Cardiac muscle cell (in vitro differentiated cells and primary cell): ENCODE data around the gene DNPEP. TPM values are rescaled to one million over a fixed set of nuclear protein-coding genes. Genes with fewer than 3 reads are reported as not detected.

Source experiments
- DNase-seq, 2 donors: peaks; one replicate each; pipeline versions ENCODE4 v3.0.0 to v3.0.0-alpha.2; 2010 to 2017; ENCODE audit warnings: low read depth in 1 of 2, low spot score in 1 of 2
- H3K27ac ChIP-seq: fragments of 200-600 bp; sonication (generic); 2 replicates; pipeline ENCODE4 v1.5.1; 2016
- H3K27me3 ChIP-seq: fragments of 200-600 bp; sonication (generic); 2 replicates; pipeline ENCODE4 v1.6.0; 2016; ENCODE audit warnings: control low read depth
- H3K36me3 ChIP-seq: fragments of 200-600 bp; sonication (generic); 2 replicates; pipeline ENCODE4 v1.5.1; 2016; ENCODE audit warnings: control low read depth
- H3K4me1 ChIP-seq: fragments of 200-600 bp; sonication (generic); 2 replicates; pipeline ENCODE4 v1.8.1; 2017; ENCODE audit warnings: low read depth, mild to moderate bottlenecking, mixed run types
- H3K4me3 ChIP-seq: fragments of 200-600 bp; sonication (generic); 2 replicates; pipeline ENCODE4 v1.5.1; 2016; ENCODE audit warnings: mild to moderate bottlenecking
- H3K9me3 ChIP-seq: fragments of 200-600 bp; sonication (generic); 2 replicates; pipeline ENCODE4 v1.5.1; 2017; ENCODE audit warnings: low read depth, mild to moderate bottlenecking, control low read depth
- polyA plus RNA-seq: library from polyadenylated mRNA; unstranded; fragments of >200 nt; fragmentation: Nextera tagmentation; extraction: Ambion mirVana; gene quantifications from 2 replicates; pipeline ENCODE4 v1.2.1, GENCODE V29; 2016
- total RNA-seq: library from RNA; depleted of rRNA; stranded (reverse); fragments of >200 nt; gene quantifications from 2 replicates; pipeline ENCODE4 v1.2.3, GENCODE V29; 2016
- TF ChIP-seq, protein P1 (sequence below): IDR thresholded peaks from 2 replicates; pipeline ENCODE4 v1.5.1; 2012; ENCODE audit warnings: low read depth, mild to moderate bottlenecking, low read length

The DNPEP gene
- total and polyA plus RNA-seq, 2 experiments from 2014 or later, result 67.2 to 117 TPM

- H3K27ac ChIP-seq, result no peak overlapping the region
- H3K4me3 ChIP-seq, result no peak overlapping the region
Observed at GRCh38 chr2:219421323-219421722, 33.6 kb upstream of the DNPEP start.

GRCh38 chr2:219420687-219421086, 33.0 kb upstream of the DNPEP start:
- no peaks in the 10 kb centered on the region for H3K36me3 ChIP-seq
- TF ChIP-seq, protein P1, sequence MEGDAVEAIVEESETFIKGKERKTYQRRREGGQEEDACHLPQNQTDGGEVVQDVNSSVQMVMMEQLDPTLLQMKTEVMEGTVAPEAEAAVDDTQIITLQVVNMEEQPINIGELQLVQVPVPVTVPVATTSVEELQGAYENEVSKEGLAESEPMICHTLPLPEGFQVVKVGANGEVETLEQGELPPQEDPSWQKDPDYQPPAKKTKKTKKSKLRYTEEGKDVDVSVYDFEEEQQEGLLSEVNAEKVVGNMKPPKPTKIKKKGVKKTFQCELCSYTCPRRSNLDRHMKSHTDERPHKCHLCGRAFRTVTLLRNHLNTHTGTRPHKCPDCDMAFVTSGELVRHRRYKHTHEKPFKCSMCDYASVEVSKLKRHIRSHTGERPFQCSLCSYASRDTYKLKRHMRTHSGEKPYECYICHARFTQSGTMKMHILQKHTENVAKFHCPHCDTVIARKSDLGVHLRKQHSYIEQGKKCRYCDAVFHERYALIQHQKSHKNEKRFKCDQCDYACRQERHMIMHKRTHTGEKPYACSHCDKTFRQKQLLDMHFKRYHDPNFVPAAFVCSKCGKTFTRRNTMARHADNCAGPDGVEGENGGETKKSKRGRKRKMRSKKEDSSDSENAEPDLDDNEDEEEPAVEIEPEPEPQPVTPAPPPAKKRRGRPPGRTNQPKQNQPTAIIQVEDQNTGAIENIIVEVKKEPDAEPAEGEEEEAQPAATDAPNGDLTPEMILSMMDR, result no peak
- no peak for DNase-seq
- H3K4me3 ChIP-seq, result no peak overlapping the region
- H3K9me3 ChIP-seq, result no peaks in the 10 kb centered on the region
- no peak overlapping the region for H3K27ac ChIP-seq
- H3K4me1 ChIP-seq, result peaks cover 25% of the 10 kb centered on the region
- H3K27me3 ChIP-seq, result no peaks in the 10 kb centered on the region

More at GRCh38 chr2:219421323-219421722, 33.6 kb upstream of the DNPEP start:
- TF ChIP-seq, protein P1, result no peak
- DNase-seq, result no peak
- Histone ChIP-seq H3K9me3 (no peaks in the 10 kb centered on the region), H3K4me1 (peaks cover 25% of the 10 kb centered on the region), H3K27me3 (no peaks in the 10 kb centered on the region), H3K36me3 (no peaks in the 10 kb centered on the region)

DNA sequence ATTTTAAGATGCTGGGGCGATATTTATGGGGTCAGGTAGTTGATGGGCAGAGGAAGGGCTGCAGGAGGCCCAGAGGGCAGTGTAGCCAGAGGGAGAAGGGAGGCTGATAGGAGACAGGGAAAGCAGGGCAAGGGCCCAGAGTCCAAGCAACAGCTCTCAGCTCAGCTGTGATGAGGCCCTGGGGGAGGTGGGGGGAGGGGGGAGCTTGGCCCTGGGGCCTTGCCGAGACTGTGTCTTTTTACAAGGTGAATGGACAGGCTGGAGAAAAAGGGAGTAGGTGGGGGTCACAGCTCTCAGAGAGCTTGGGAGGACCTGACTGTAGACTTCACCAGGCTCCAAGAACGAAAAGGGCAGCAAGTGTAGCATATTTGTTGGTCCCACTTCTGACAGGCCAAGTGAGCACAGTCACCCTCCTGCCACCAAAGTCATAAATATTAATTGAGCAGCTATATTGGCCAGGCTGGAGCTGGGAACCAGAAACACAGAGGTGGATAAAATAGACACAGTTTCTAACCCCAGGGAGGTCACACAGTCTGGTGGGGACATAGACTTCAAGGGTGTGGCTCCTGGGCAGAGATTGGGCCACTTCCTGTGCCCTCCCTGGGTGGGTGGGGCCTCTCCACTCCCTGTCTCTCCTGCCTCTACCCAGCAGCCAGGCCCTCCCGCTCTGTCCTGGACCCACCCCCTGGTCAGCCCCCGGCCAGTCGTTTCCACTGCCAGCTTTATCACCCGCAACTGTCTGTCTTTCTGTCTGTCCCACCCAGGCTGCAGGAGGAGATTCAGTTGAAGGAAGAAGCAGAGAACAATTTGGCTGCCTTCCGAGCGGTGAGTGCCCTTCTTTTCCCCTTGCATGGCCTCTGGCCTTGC, 31.9 kb upstream of the DNPEP start:
- H3K27ac ChIP-seq, result peak overlapping the region; percentile 60
- TF ChIP-seq, protein P1, result no peak
- DNase-seq, result no peak
- peaks cover 23% of the 10 kb centered on the region for H3K4me1 ChIP-seq
- H3K27me3 ChIP-seq, result no peaks in the 10 kb centered on the region
- no peaks in the 10 kb centered on the region for H3K9me3 ChIP-seq
- H3K36me3 ChIP-seq, result no peaks in the 10 kb centered on the region
- no peak overlapping the region for H3K4me3 ChIP-seq

DNA sequence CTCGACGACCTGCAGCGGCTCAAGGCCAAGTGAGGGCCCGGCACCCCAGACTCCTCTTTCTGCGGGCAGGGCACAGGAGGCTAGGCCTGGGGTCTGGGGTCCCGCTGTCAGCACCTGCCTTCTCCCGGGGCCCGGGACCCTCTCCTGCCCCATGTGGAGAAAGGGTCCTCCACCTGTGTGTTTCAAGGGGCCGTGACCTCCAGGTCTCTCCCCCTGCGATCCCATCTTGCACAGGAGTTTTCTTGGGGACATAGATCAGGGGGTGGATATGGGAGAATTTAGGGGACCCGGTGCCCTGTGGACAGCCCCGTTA, 31.3 kb upstream of the DNPEP start:
- Histone ChIP-seq H3K4me1 (peaks cover 20% of the 10 kb centered on the region), H3K27me3 (no peaks in the 10 kb centered on the region), H3K9me3 (no peaks in the 10 kb centered on the region), H3K4me3 (no peak overlapping the region), H3K36me3 (no peaks in the 10 kb centered on the region), H3K27ac (no peak overlapping the region)
- no peak for DNase-seq
- TF ChIP-seq, protein P1, result peak; percentile 1

DNA sequence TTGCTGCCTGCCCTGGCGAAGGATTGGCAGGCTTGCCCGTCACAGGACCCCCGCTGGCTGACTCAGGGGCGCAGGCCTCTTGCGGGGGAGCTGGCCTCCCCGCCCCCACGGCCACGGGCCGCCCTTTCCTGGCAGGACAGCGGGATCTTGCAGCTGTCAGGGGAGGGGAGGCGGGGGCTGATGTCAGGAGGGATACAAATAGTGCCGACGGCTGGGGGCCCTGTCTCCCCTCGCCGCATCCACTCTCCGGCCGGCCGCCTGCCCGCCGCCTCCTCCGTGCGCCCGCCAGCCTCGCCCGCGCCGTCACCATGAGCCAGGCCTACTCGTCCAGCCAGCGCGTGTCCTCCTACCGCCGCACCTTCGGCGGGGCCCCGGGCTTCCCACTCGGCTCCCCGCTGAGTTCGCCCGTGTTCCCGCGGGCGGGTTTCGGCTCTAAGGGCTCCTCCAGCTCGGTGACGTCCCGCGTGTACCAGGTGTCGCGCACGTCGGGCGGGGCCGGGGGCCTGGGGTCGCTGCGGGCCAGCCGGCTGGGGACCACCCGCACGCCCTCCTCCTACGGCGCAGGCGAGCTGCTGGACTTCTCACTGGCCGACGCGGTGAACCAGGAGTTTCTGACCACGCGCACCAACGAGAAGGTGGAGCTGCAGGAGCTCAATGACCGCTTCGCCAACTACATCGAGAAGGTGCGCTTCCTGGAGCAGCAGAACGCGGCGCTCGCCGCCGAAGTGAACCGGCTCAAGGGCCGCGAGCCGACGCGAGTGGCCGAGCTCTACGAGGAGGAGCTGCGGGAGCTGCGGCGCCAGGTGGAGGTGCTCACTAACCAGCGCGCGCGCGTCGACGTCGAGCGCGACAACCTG, 30.7 kb upstream of the DNPEP start, which contains the start of gene DES:
Gene DES (plus strand): TSS at position 223 of the 857 bp plus-strand sequence. CDS start 86 bp downstream, at position 309.
- H3K36me3 ChIP-seq, result no peaks in the 10 kb centered on the region
- H3K27ac ChIP-seq, result no peak within 1 kb of the TSS
- TF ChIP-seq, protein P1, result no peak
- H3K4me1 ChIP-seq, result peaks cover 20% of the 10 kb centered on the region
- no peak within 1 kb of the TSS for H3K4me3 ChIP-seq
- H3K27me3 ChIP-seq, result no peaks in the 10 kb centered on the region
- H3K9me3 ChIP-seq, result no peaks in the 10 kb centered on the region
- DNase-seq, result peak in 1 of 2 donors; percentile 33
